GM12872 (cell line): ENCODE measurements around the gene HBD.

Source experiments
- TF ChIP-seq, protein P1 (sequence below): IDR thresholded peaks from 3 replicates; pipeline ENCODE4 v1.5.1; 2011; ENCODE audit warnings: low read depth, mild to moderate bottlenecking, low read length, moderate library complexity; ENCODE audit not compliant: insufficient read depth

HBD gene

DNA sequence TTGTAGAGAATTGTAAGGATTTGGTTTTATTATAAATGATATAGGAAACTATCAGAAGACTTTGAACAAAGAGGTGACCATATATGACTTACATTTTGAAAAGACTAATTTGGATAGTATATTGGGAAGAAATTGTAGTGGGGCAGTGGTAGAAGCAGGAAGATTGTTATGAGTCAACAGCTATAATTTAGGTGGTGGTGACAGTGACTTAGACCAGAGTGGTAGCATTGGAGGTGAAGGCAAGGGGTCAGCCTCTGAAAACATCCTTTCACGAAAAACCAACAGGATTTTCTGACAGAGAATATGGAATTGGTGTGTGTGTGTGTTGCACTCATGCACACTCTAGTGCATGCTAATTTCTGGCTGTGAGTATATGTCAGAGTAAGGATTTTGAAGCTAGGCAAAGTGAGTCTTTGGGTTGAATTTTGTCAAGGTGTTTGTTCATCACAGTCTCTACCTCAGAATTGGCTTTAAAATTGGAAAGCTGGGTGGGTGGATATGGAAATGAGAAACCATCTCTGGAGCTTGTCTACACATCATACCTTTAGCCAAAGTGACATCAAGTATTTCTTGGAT is 43.6 kb upstream of the HBD start:
- TF ChIP-seq, protein P1, sequence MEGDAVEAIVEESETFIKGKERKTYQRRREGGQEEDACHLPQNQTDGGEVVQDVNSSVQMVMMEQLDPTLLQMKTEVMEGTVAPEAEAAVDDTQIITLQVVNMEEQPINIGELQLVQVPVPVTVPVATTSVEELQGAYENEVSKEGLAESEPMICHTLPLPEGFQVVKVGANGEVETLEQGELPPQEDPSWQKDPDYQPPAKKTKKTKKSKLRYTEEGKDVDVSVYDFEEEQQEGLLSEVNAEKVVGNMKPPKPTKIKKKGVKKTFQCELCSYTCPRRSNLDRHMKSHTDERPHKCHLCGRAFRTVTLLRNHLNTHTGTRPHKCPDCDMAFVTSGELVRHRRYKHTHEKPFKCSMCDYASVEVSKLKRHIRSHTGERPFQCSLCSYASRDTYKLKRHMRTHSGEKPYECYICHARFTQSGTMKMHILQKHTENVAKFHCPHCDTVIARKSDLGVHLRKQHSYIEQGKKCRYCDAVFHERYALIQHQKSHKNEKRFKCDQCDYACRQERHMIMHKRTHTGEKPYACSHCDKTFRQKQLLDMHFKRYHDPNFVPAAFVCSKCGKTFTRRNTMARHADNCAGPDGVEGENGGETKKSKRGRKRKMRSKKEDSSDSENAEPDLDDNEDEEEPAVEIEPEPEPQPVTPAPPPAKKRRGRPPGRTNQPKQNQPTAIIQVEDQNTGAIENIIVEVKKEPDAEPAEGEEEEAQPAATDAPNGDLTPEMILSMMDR: no peak

DNA sequence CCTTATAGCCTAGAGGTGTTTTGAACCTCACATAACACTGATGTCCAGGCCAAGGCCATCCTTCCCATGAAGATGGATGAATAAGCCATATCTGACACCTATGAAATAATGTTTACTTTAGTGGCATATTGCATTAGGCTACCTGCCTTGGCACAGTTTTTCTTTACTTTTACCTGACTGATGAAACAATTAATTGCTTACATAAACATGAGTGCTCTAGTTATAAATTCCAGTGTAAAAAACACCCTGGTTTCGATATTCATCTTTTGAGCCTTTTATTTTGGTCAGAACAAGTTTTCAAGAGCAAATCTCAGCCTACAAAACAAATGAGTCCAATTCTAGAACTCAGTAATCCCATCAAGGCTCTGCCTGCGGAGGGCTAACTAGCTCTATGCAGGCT is 42.4 kb upstream of the HBD start:
- TF ChIP-seq, protein P1: no peak

DNA sequence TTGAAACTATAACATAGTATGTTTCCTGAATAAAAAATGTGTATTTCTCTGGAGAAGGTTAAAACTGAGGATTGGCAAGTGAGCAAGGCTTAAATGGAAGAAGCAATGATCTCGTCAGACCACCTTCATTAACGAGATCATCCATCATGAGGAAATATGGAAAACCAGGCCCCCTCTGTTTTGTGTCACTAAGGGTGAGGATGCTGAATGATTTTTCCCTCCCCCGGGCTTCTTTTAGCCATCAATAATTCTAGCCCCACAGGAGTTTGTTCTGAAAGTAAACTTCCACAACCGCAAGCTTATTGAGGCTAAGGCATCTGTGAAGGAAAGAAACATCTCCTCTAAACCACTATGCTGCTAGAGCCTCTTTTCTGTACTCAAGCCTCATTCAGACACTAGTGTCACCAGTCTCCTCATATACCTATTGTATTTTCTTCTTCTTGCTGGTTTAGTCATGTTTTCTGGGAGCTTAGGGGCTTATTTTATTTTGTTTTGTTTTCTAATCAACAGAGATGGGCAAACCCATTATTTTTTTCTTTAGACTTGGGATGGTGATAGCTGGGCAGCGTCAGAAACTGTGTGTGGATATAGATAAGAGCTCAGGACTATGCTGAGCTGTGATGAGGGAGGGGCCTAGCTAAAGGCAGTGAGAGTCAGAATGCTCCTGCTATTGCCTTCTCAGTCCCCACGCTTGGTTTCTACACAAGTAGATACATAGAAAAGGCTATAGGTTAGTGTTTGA is 41.3 kb upstream of the HBD start:
- TF ChIP-seq, protein P1: no peak

DNA sequence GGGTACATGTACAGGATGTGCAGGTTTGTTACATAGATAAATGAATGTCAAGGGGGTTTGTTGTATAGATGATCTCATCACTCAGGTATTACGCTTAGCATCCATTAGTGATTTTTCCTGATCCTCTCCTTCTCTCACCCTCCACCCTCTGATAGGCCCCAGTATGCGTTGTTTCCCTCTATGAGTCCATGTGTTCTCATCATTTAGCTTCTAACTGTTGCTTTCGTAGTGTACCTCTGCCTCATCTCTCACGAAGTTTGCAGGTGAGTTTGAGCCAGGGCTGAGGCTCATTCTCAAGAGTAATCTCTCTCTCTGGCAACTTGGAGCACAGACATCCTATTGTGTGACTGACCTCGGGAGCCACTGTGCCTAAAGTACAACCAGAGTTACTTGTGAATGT is 40.1 kb upstream of the HBD start:
- TF ChIP-seq, protein P1: no peak

DNA sequence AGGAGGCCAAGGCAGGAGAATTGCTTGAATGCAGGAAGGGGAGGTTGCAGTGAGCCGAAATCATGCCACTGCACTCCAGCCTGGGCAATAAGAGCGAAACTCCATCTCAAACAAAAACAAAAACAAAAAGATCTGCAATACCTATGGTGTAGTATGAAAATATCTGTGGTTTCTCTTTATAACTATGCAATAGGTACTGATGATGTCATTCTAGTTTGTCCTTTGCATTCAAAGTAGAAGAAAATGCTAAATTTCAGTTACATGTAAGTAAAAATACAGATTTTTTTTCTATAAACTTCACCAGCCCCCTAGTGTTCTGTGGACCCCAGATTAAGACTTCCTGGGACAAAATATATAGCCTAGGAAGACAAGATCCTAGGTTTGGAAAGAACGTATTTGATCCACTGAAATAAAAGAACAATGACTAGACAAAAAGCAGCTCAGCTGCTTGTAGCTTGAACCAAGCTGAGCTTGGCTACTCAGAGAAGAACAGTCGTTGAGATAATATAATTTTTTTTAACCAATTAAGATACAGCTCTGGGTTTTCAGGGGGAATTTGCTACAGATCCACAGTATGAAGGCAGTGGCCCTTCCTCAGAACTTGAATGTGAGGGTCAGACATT is 38.2 kb upstream of the HBD start:
- TF ChIP-seq, protein P1: no peak

DNA sequence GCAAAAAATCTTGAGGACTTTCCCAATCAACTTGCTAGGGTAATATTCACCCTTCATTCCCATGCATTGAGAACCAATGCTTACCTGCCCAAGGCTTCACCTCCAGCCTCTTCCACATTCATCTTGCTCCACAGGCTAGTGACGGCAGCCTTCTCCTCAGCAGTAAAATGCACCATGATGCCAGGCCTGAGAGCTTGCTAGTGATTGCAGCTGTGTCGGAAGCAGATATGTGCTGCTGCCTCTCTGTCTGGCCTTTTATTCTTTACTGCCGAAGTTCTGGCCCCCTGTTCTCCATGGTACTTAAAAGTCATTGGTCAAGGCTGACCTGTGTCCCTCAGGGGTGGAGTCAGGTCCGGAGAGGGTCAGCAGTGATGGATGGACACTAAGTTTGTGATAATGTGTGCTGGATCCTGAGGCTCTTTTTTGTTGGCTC is 35.4 kb upstream of the HBD start, which contains the start of gene HBE1:
TSS of gene HBE1 (minus strand) at position 231 of the 433 bp plus-strand sequence. CDS start at position 176, 55 bp downstream.
- TF ChIP-seq, protein P1: no peak

DNA sequence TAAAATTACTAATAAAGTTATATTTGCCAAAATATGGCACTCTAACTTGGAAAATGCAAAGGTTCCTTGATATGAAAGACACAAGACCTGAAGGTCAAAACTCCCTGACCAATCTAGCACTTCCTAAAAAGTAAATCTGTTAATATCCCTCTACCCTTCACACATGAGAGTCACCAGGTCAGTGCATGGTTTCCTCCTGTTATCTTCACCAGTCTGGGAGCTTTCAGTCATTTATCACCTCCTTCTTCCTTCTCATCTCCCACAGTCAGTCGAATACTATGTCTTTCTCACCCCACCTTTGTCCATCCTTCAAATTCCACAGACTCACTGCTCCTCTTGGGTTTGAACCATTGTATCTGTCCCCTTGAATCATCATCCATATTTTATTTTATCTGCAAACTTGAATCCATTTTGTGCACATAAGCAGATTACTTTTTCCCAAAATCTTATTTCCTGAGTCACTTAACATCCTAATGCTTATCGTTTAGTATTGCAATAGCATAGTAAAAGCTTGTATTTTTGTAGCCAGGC is 32.8 kb upstream of the HBD start:
- TF ChIP-seq, protein P1: no peak
